Measurements from ENCODE around the gene NEFH. TPM values are rescaled to one million over a fixed set of nuclear protein-coding genes. Genes with fewer than 3 reads are reported as not detected.

The NEFH gene
- total RNA-seq, 1 donor from 2014 or later: 0.43 TPM

GRCh38 chr22:29443452-29443851 lies 36.6 kb upstream of the NEFH start:
- Histone ChIP-seq H3K9me3 (ENCODE audit: low read depth) (no peaks in the 10 kb centered on the region), H3K27me3 (no peaks in the 10 kb centered on the region), H3F3A (ENCODE audit: low read depth) (no peaks in the 10 kb centered on the region), H3K79me2 (ENCODE audit: low read depth) (no peaks in the 10 kb centered on the region), H3K4me3 (no peak overlapping the region), H3K36me3 (no peaks in the 10 kb centered on the region), H3K4me2 (no peak overlapping the region), H3K9ac (no peak overlapping the region), H2AFZ (replicated peaks) (no peak overlapping the region), H3K27ac (no peak overlapping the region), H4K20me1 (ENCODE audit: low read depth) (no peaks in the 10 kb centered on the region), H3K4me1 (no peaks in the 10 kb centered on the region)
- Mint-ChIP-seq H3K36me3 (no peaks in the 10 kb centered on the region), H3K4me3 (no peak overlapping the region), H3K4me1 (no peaks in the 10 kb centered on the region), H3K27ac (no peak overlapping the region), H3K9me3 (no peaks in the 10 kb centered on the region), H3K27me3 (ENCODE audit: insufficient read depth, low read depth) (peaks cover 2% of the 10 kb centered on the region)
- TF ChIP-seq EZH2 (IDR thresholded peaks at IDR 0.05): no peak
- TF ChIP-seq EZH2phosphoT487 (IDR thresholded peaks at IDR 0.05): no peak
- no peak for TF ChIP-seq CTCF (IDR thresholded peaks at IDR 0.05)
- no peak for DNase-seq (ENCODE audit: low spot score)

GRCh38 chr22:29443861-29444792 lies 35.9 kb upstream of the NEFH start:
- Mint-ChIP-seq H3K4me3 (no peak overlapping the region), H3K27me3 (ENCODE audit: insufficient read depth, low read depth) (peaks cover 2% of the 10 kb centered on the region), H3K4me1 (no peaks in the 10 kb centered on the region), H3K9me3 (no peaks in the 10 kb centered on the region), H3K27ac (no peak overlapping the region), H3K36me3 (no peaks in the 10 kb centered on the region)
- H3K4me1 ChIP-seq: no peaks in the 10 kb centered on the region
- no peaks in the 10 kb centered on the region for H3K79me2 ChIP-seq (ENCODE audit: low read depth)
- no peak overlapping the region for H3K9ac ChIP-seq
- H3K4me3 ChIP-seq: no peak overlapping the region
- TF ChIP-seq EZH2phosphoT487 (IDR thresholded peaks at IDR 0.05): no peak
- TF ChIP-seq EZH2 (IDR thresholded peaks at IDR 0.05): no peak
- TF ChIP-seq CTCF (IDR thresholded peaks at IDR 0.05): no peak
- no peak overlapping the region for H3K4me2 ChIP-seq
- no peaks in the 10 kb centered on the region for H3K27me3 ChIP-seq
- H4K20me1 ChIP-seq (ENCODE audit: low read depth): no peaks in the 10 kb centered on the region
- no peak for DNase-seq (ENCODE audit: low spot score)
- H3K27ac ChIP-seq: no peak overlapping the region
- no peaks in the 10 kb centered on the region for H3F3A ChIP-seq (ENCODE audit: low read depth)
- no peaks in the 10 kb centered on the region for H3K36me3 ChIP-seq
- no peaks in the 10 kb centered on the region for H3K9me3 ChIP-seq (ENCODE audit: low read depth)
- no peak overlapping the region for H2AFZ ChIP-seq (replicated peaks)

GRCh38 chr22:29445508-29445907 lies 34.5 kb upstream of the NEFH start:
- TF ChIP-seq CTCF (IDR thresholded peaks at IDR 0.05) (no peak), EZH2phosphoT487 (IDR thresholded peaks at IDR 0.05) (no peak), EZH2 (IDR thresholded peaks at IDR 0.05) (no peak)
- H3K36me3 Mint-ChIP-seq: no peaks in the 10 kb centered on the region
- no peaks in the 10 kb centered on the region for H3K79me2 ChIP-seq (ENCODE audit: low read depth)
- no peaks in the 10 kb centered on the region for H3K9me3 Mint-ChIP-seq
- no peak overlapping the region for H3K27ac Mint-ChIP-seq
- no peaks in the 10 kb centered on the region for H3F3A ChIP-seq (ENCODE audit: low read depth)
- no peaks in the 10 kb centered on the region for H3K27me3 ChIP-seq
- H3K4me1 Mint-ChIP-seq: no peaks in the 10 kb centered on the region
- peaks cover 2% of the 10 kb centered on the region for H3K27me3 Mint-ChIP-seq (ENCODE audit: insufficient read depth, low read depth)
- H3K4me3 Mint-ChIP-seq: no peak overlapping the region
- no peak overlapping the region for H3K9ac ChIP-seq
- no peak overlapping the region for H2AFZ ChIP-seq (replicated peaks)
- no peak for DNase-seq (ENCODE audit: low spot score)
- no peaks in the 10 kb centered on the region for H4K20me1 ChIP-seq (ENCODE audit: low read depth)
- H3K36me3 ChIP-seq: no peaks in the 10 kb centered on the region
- no peak overlapping the region for H3K4me3 ChIP-seq
- no peak overlapping the region for H3K27ac ChIP-seq
- no peak overlapping the region for H3K4me2 ChIP-seq
- H3K4me1 ChIP-seq: no peaks in the 10 kb centered on the region
- no peaks in the 10 kb centered on the region for H3K9me3 ChIP-seq (ENCODE audit: low read depth)
